Measurements from ENCODE around the gene CFAP299.
A peak's percentile ranks its signal among the peaks of the same experiment; 100 is the strongest.
"Not testable (repeated sequence)": the region's sequence is repeated elsewhere in the genome, so short reads cannot be mapped to it uniquely, and the experiment has no call there.

CFAP299 gene

GRCh38 chr4:80610199-80610598 lies 274.7 kb downstream of the CFAP299 start:
- no peak for DNase-seq (ENCODE audit: low spot score)

GRCh38 chr4:80610845-80611677 lies 275.5 kb downstream of the CFAP299 start:
- no peak for DNase-seq (ENCODE audit: low spot score)

GRCh38 chr4:80611678-80611979 lies 276.1 kb downstream of the CFAP299 start:
- no peak for DNase-seq (ENCODE audit: low spot score)

- peak; percentile 2 for DNase-seq (ENCODE audit: low spot score)
These were observed 277.9 kb downstream of the CFAP299 start for GRCh38 chr4:80613470-80613869.

- no peak for DNase-seq (ENCODE audit: low spot score)
These were observed 278.8 kb downstream of the CFAP299 start for GRCh38 chr4:80614319-80614718.

GRCh38 chr4:80615099-80615498 lies 279.6 kb downstream of the CFAP299 start:
- no peak for DNase-seq (ENCODE audit: low spot score)

GRCh38 chr4:80619070-80619674 lies 283.6 kb downstream of the CFAP299 start:
- DNase-seq (ENCODE audit: low spot score), result no peak

GRCh38 chr4:80631861-80632260 lies 296.3 kb downstream of the CFAP299 start:
- DNase-seq (ENCODE audit: low spot score), result no peak

- no peak for DNase-seq (ENCODE audit: low spot score)
These were observed 301.7 kb downstream of the CFAP299 start for GRCh38 chr4:80637190-80637589.

- no peak for DNase-seq (ENCODE audit: low spot score)
These were observed 310.5 kb downstream of the CFAP299 start for GRCh38 chr4:80646061-80646460.

- no peak for DNase-seq (ENCODE audit: low spot score)
These were observed 320.1 kb downstream of the CFAP299 start for GRCh38 chr4:80655662-80656061.

- not testable (repeated sequence) for DNase-seq (ENCODE audit: low spot score)
These were observed 334.6 kb downstream of the CFAP299 start for GRCh38 chr4:80670118-80670517.

GRCh38 chr4:80678413-80678812 lies 342.9 kb downstream of the CFAP299 start:
- no peak for DNase-seq (ENCODE audit: low spot score)

GRCh38 chr4:80680934-80681333 lies 345.4 kb downstream of the CFAP299 start:
- DNase-seq (ENCODE audit: low spot score), result no peak

- no peak for DNase-seq (ENCODE audit: low spot score)
These were observed 349.7 kb downstream of the CFAP299 start for GRCh38 chr4:80685214-80685613.

GRCh38 chr4:80687736-80688135 lies 352.2 kb downstream of the CFAP299 start:
- not testable (repeated sequence) for DNase-seq (ENCODE audit: low spot score)

GRCh38 chr4:80694171-80694570 lies 358.6 kb downstream of the CFAP299 start:
- no peak for DNase-seq (ENCODE audit: low spot score)

GRCh38 chr4:80705311-80705710 lies 369.8 kb downstream of the CFAP299 start:
- no peak for DNase-seq (ENCODE audit: low spot score)

- no peak for DNase-seq (ENCODE audit: low spot score)
These were observed 373.7 kb downstream of the CFAP299 start for GRCh38 chr4:80709082-80709869.

GRCh38 chr4:80710748-80711451 lies 375.4 kb downstream of the CFAP299 start:
- no peak for DNase-seq (ENCODE audit: low spot score)

GRCh38 chr4:80711956-80712355 lies 376.4 kb downstream of the CFAP299 start:
- DNase-seq (ENCODE audit: low spot score), result no peak

GRCh38 chr4:80713409-80713808 lies 377.9 kb downstream of the CFAP299 start:
- DNase-seq (ENCODE audit: low spot score), result no peak

Measured in cerebellar cortex (tissue), 1 donor.